Stomach smooth muscle (tissue), 2 donors: Measurements from ENCODE around the gene AEBP1.

Source experiments
- H3K27ac ChIP-seq: one replicate; pipeline ENCODE4 v1.7.0; 2013; ENCODE audit warnings: mild to moderate bottlenecking, low read length, inconsistent platforms
- H3K27me3 ChIP-seq, 2 donors: one replicate each; pipeline ENCODE4 v1.7.0; 2013; ENCODE audit warnings: low read length in 2 of 2; ENCODE audit not compliant: insufficient read depth in 2 of 2, control insufficient read depth in 1 of 2
- H3K36me3 ChIP-seq, 2 donors: one replicate each; pipeline ENCODE4 v1.7.0; 2013; ENCODE audit warnings: low read length in 2 of 2; ENCODE audit not compliant: control insufficient read depth in 2 of 2, insufficient read depth in 2 of 2
- H3K4me1 ChIP-seq: one replicate; pipeline ENCODE4 v1.7.0; 2013; ENCODE audit warnings: low read length; ENCODE audit not compliant: control insufficient read depth, insufficient read depth
- H3K4me3 ChIP-seq, 2 donors: one replicate each; pipeline ENCODE4 v1.7.0; 2013; ENCODE audit warnings: low read length in 2 of 2
- H3K9ac ChIP-seq, 2 donors: one replicate each; pipeline ENCODE4 v1.7.0; 2013; ENCODE audit warnings: low read length in 2 of 2, mild to moderate bottlenecking in 1 of 2
- H3K9me3 ChIP-seq, 2 donors: one replicate each; pipeline ENCODE4 v1.7.0; 2013; ENCODE audit warnings: low read length in 2 of 2; ENCODE audit not compliant: control insufficient read depth in 2 of 2
- donor health status: healthy.
- donor health status: Pancreatic carcinoma.

Gene AEBP1

DNA sequence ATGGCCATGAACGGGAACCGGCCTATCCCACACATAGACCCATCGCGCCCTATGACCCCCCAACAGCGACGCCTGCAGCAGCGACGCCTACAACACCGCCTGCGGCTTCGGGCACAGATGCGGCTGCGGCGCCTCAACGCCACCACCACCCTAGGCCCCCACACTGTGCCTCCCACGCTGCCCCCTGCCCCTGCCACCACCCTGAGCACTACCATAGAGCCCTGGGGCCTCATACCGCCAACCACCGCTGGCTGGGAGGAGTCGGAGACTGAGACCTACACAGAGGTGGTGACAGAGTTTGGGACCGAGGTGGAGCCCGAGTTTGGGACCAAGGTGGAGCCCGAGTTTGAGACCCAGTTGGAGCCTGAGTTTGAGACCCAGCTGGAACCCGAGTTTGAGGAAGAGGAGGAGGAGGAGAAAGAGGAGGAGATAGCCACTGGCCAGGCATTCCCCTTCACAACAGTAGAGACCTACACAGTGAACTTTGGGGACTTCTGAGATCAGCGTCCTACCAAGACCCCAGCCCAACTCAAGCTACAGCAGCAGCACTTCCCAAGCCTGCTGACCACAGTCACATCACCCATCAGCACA lies 9.7 kb downstream of the AEBP1 start:
- no peaks in the 10 kb centered on the region for H3K9me3 ChIP-seq
- peaks cover 2 to 13% of the 10 kb centered on the region in 2 donors for H3K27me3 ChIP-seq
- no peaks in the 10 kb centered on the region for H3K4me1 ChIP-seq
- no peak overlapping the region for H3K27ac ChIP-seq
- no peak overlapping the region for H3K4me3 ChIP-seq
- peaks cover 25 to 28% of the 10 kb centered on the region in 2 donors for H3K36me3 ChIP-seq
- H3K9ac ChIP-seq = no peak overlapping the region

DNA sequence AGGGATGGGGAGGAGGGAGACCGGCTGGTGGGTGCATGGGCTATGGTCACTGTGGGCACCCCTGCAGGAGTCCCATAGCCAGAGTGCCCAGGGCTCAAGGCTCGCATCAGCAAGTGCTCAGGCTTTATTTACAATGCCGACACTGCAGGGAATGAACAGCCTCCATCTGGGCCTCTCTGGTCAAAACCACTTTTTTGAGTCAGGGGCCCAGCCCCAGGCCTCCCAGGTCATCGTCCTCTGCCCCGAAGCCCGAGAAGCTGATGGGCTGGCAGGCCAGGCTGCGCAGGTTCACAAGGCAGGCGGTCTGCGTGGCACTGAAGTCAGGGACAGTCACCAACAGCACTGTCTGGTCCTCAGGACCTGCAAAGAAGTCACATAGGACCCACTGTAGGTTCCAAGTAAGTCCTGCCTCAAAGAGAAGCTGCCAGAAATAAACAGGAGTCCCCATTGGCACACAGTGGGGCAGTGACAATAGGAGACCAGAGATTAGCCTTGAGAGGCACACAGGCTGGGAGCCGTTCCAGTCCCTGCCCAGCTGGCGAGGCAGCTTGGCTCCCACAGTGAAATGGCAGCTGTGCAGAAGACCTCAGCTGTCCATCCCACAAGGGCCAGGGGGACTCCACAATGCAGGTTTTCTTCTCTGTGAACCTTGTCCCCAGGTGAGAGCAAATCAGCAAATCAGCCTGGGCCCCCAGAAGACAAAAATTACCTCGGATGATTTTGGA lies 10.6 kb downstream of the AEBP1 start:
- H3K4me3 ChIP-seq = no peak overlapping the region
- no peaks in the 10 kb centered on the region for H3K9me3 ChIP-seq
- no peak overlapping the region for H3K27ac ChIP-seq
- H3K27me3 ChIP-seq = peaks cover 2 to 10% of the 10 kb centered on the region in 2 donors
- no peaks in the 10 kb centered on the region for H3K4me1 ChIP-seq
- no peak overlapping the region for H3K9ac ChIP-seq
- peaks cover 29 to 33% of the 10 kb centered on the region in 2 donors for H3K36me3 ChIP-seq

DNA sequence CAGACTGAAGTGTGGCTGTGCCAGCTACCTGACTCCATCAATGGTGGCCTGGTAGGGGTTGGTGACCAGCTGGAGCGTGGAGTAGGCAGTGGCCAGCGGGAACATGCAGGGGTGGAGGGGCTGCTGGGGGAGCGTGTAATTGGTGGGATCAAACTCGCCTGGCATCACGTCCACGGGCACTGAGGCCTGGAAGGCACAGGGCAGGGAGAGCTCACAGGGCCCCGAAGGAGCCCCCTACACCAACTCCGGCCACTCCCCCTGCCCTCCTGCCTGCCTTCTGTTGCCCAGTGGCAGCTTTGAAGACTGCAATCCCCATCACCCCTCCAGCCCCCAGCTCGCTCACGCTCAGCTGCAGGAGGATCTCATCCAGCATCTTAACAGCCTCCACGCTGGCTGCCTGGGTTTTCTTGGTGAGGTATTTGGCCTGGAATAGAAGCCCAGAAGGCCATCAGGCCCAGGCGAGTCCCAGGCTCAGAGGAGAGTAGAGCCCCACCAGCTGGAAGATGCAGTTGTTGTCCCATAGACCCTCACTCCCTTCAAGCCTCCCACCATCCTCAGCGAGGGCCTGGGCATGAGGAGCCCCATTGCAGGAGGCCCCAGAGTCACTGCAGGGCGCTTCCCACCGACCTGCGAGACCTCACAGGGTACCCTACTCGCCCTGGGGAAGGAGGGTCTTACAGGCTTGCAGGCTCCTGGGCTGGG lies 12.1 kb downstream of the AEBP1 start:
- Histone ChIP-seq H3K9me3 (no peaks in the 10 kb centered on the region), H3K9ac (no peak overlapping the region), H3K36me3 (peaks cover 34 to 41% of the 10 kb centered on the region in 2 donors), H3K27me3 (peaks cover 0 to under 1% of the 10 kb centered on the region in 2 donors), H3K27ac (no peak overlapping the region), H3K4me3 (no peak overlapping the region), H3K4me1 (peaks cover 2% of the 10 kb centered on the region)

DNA sequence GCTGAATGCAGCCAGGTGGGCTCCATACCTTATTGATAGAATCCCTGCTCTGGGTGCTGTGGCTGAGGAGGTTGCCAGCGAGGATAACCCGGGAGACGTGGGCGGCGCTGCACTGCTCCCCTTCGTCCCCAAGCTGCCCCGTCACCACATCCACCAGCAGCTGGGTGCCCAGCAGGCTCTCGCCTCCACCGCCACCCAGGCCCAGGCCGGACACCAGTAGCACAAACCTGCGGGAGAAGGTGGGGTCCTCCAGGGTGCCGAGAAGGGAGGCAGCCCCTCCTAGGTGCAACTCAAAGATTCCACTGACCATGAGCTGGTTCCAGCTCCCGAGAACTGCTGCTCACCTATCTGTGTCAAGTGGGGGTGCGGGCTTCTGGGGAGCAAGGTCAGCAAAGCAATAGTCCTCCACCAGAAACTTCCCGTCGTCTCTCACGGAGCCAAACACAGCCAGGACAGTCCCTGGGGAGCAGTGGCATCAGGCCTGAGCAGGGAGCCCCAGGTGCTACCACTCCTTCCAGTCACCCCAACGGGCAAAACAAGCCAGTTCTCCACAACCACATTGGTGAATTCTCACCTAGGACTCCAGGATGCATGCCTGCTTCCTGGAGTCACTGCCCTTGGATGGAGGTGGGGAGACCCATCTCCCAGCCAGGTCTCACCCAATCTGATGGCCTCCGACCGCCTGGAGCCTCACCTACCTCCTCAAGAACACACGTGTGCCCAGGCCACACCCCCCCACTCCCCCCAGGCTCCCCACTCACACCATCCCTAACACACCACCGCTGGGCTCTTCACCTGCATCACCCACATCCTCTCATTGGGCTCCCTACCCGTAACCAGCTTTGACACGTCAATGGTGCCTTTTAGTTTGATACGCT lies 12.9 kb downstream of the AEBP1 start:
- Histone ChIP-seq H3K36me3 (peaks cover 37 to 41% of the 10 kb centered on the region in 2 donors), H3K4me1 (peaks cover 6% of the 10 kb centered on the region), H3K9me3 (no peaks in the 10 kb centered on the region), H3K27me3 (no peaks in the 10 kb centered on the region), H3K9ac (no peak overlapping the region), H3K4me3 (no peak overlapping the region), H3K27ac (no peak overlapping the region)

DNA sequence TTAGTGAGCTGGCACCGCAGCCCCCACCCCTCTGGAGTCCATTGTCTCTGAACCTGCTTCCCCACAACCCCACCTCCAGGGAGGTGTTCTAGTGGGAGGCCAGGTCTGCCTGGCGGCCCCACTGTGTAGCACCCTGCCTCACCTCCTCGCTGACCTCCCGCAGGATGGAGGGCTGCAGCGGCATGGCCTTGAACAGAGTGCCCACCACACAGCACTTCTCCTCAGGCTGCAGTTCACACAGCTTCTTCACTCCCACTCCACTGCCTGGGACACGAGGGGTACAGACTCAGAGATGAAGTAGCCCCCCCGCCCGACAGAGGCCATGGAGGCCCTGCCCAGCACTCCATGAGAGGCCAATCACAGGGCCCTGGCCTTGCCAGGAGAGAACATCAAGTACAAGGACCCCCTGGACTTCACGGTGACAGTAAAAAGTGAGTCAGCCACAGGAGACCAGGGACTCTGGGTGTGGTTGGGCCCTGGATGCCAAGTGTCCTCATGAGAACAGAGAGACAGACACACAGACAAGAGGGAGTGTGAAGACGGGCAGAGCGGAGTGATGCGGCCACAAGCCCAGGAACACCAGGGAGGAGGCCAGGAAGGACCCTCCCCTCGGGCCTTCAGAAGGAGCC lies 13.8 kb downstream of the AEBP1 start:
- Histone ChIP-seq H3K27me3 (no peaks in the 10 kb centered on the region), H3K27ac (no peak overlapping the region), H3K4me3 (no peak overlapping the region), H3K4me1 (peaks cover 15% of the 10 kb centered on the region), H3K9ac (no peak overlapping the region), H3K9me3 (no peaks in the 10 kb centered on the region), H3K36me3 (peaks cover 37 to 41% of the 10 kb centered on the region in 2 donors)

DNA sequence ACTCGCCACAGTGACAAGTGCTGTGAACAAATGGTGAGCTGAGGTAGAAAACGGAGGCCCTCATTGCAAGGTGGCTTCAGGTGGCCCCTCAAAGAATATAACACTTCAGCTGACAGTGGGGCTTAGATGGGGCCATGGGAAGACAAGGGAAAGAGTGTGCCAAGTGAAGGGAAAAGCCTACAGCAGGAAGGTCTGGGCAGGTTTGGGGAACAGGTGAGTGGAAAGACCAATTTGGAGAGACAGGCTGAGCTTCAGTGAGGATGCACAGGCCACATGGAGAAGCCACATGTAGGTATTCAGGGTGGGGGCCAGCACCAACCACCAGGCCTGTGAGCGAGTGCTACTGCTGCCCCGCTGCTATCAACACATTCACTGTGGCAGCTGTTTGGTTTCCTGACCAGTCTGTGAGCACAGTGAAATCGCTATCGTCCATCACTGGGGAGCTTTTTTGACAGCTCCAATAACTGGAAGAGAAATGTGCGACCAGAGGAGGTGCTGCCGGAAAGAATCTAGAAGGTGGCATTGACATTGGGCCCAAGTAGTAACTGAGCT lies 15.8 kb downstream of the AEBP1 start:
- no peaks in the 10 kb centered on the region for H3K27me3 ChIP-seq
- H3K9ac ChIP-seq = peak overlapping the region in 1 of 2 donors; percentile 51
- H3K27ac ChIP-seq = no peak overlapping the region
- no peaks in the 10 kb centered on the region for H3K9me3 ChIP-seq
- peaks cover 30 to 36% of the 10 kb centered on the region in 2 donors for H3K36me3 ChIP-seq
- H3K4me3 ChIP-seq = no peak overlapping the region
- peaks cover 21% of the 10 kb centered on the region for H3K4me1 ChIP-seq

DNA sequence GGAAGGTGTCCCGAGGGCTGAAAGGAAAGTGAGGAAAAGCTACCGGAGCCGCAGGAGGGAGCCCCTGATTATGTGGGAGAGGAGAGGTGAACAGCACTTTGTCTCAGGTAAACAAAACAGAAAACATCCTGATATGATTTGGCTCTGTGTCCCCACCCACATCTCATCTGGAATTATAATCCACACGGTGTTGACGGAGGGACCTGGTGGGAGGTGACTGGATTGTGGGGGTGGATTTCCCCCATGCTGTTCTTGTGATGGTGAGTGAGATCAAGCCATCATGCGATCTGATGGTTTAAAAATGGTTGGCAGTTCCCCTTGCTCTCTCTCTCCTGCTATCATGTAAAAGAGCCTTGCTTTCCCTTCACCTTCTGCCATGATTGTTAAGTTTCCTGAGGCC lies 16.2 kb downstream of the AEBP1 start:
- H3K27me3 ChIP-seq = no peaks in the 10 kb centered on the region
- no peak overlapping the region for H3K27ac ChIP-seq
- H3K4me3 ChIP-seq = no peak overlapping the region
- H3K9me3 ChIP-seq = no peaks in the 10 kb centered on the region
- H3K36me3 ChIP-seq = peaks cover 27 to 31% of the 10 kb centered on the region in 2 donors
- peaks cover 21% of the 10 kb centered on the region for H3K4me1 ChIP-seq
- H3K9ac ChIP-seq = no peak overlapping the region

DNA sequence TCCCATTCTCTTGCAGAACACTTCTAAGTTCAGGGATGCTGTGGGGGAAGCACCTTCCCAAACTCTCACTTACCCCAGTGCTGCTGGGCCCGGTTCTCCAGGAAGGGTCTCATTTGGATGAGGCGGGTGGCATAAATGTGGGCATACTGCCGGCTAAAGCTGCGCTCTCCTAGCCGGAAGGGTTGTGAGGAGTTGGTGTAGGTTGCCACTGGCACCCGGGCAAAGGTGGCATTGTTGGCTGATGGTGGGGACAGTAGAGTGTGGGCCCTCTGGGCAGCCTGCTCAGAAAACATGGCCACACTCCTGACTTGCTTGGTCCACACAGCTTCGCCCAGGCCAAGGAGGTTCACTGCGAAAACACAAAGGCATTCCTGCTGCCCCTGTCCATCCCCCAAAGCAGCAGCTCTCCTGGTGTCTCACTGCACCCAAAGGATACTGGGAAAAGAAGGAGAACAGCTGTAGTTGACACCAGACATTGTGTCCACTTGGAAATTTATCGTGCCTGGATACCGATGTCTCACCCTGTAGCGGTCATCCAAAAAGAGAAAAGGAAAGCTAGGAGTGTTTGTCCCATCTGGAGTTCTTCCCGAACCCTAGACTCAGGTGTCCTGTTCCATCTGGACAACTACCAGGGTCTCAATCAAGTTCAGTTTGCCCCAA lies 17.7 kb downstream of the AEBP1 start:
- peaks cover 21% of the 10 kb centered on the region for H3K4me1 ChIP-seq
- H3K9ac ChIP-seq = peak overlapping the region; percentile 75 to 80
- H3K9me3 ChIP-seq = no peaks in the 10 kb centered on the region
- H3K36me3 ChIP-seq = peaks cover 21 to 24% of the 10 kb centered on the region in 2 donors
- no peaks in the 10 kb centered on the region for H3K27me3 ChIP-seq
- no peak overlapping the region for H3K27ac ChIP-seq
- peak overlapping the region in 1 of 2 donors; percentile 85 for H3K4me3 ChIP-seq

DNA sequence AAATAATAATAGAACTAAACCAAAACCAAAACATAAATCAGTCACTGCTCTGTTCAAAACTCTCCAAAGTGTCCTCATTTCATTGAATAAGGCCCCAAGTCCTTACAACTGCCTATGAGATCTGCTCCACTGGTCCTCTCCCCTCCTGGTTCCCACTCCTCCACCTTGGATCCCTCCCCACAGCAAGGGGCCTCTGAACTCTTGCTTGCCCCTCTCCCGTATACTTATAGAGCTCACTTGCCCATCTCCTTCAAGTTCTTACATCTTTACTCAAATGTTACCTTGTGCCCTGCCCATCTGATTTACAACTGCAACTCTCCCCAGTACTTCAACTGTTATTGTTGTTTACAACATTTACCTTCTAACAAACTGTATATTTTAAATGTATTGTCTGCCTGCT lies 18.4 kb downstream of the AEBP1 start:
- H3K9ac ChIP-seq = peak overlapping the region; percentile 75 to 80
- H3K4me1 ChIP-seq = peaks cover 21% of the 10 kb centered on the region
- peak overlapping the region; percentile 85 to 94 for H3K4me3 ChIP-seq
- H3K27ac ChIP-seq = peak overlapping the region; percentile 67
- peaks cover 20% of the 10 kb centered on the region in 2 donors for H3K36me3 ChIP-seq
- peaks cover 0 to 1% of the 10 kb centered on the region in 2 donors for H3K9me3 ChIP-seq
- no peaks in the 10 kb centered on the region for H3K27me3 ChIP-seq
